Sigmoid colon (tissue), 4 donors: ENCODE data around the gene SARNP.

ENCODE experiments used
- CTCF ChIP-seq, 4 experiments: fragments of 450-650 bp in 3 of 4; fragments of 200-600 bp in 1 of 4; IDR thresholded peaks; one replicate each; pipeline ENCODE4 v1.5.1; 2016 to 2019; ENCODE audit warnings: antibody characterized with exemption in 4 of 4, mild to moderate bottlenecking in 3 of 4, moderate library complexity in 2 of 4
- EP300 ChIP-seq, 4 donors: sonication (generic); formaldehyde crosslinking; IDR thresholded peaks; one replicate each; pipeline ENCODE4 v1.6.1; 2017; ENCODE audit warnings: antibody characterized with exemption in 4 of 4
- POLR2A ChIP-seq, 2 donors: fragments of 450-650 bp; IDR thresholded peaks; one replicate each; pipeline ENCODE4 v1.6.1; 2016; ENCODE audit warnings: antibody characterized with exemption in 2 of 2, mild to moderate bottlenecking in 2 of 2, moderate library complexity in 2 of 2
- POLR2AphosphoS5 ChIP-seq, 4 donors: sonication (generic); formaldehyde crosslinking; IDR thresholded peaks; one replicate each; pipeline ENCODE4 v1.6.1; 2017; ENCODE audit warnings: antibody characterized with exemption in 4 of 4

- TF ChIP-seq CTCF (IDR thresholded peaks at IDR 0.05) = no peak
- TF ChIP-seq POLR2A (IDR thresholded peaks at IDR 0.05) = no peak
- TF ChIP-seq POLR2AphosphoS5 (IDR thresholded peaks at IDR 0.05) = no peak
- no peak for TF ChIP-seq EP300 (IDR thresholded peaks at IDR 0.05)
Observed at GRCh38 chr12:55725556-55725955, 92.0 kb downstream of the SARNP start.
